ENCODE measurements around the gene THSD4. TPM values are rescaled to one million over a fixed set of nuclear protein-coding genes. Genes with fewer than 3 reads are reported as not detected.
A peak's percentile ranks its signal among the peaks of the same experiment; 100 is the strongest.

THSD4 gene
- total RNA-seq, 1 donor from 2014 or later, result 2.5 TPM

- no peaks in the 10 kb centered on the region for H3K36me3 ChIP-seq (ENCODE audit: insufficient read depth, low read length)
- peaks cover 11% of the 10 kb centered on the region for H3K4me1 ChIP-seq (ENCODE audit: insufficient read depth, low read length)
- no peak for FAIRE-seq
- H3K9me3 ChIP-seq (ENCODE audit: insufficient read depth, low read depth, low read length), result no peaks in the 10 kb centered on the region
- H3K27ac Mint-ChIP-seq (ENCODE audit: unreplicated experiment), result no peak overlapping the region
- H3K27me3 ChIP-seq (ENCODE audit: insufficient read depth, low read length), result no peaks in the 10 kb centered on the region
- H3K4me3 ChIP-seq (ENCODE audit: insufficient read depth, low read depth, low read length), result no peak overlapping the region
- TF ChIP-seq CTCF (IDR thresholded peaks at IDR 0.05; ENCODE audit: insufficient read depth, low read depth, low read length) (no peak), EZH2 (IDR thresholded peaks at IDR 0.05; ENCODE audit: insufficient read depth, low read length) (no peak)
- H2AFZ ChIP-seq (ENCODE audit: low read depth, low read length), result no peak overlapping the region
- peaks cover 28% of the 10 kb centered on the region for H3K27me3 Mint-ChIP-seq (ENCODE audit: low read depth, unreplicated experiment)
- no peaks in the 10 kb centered on the region for H4K20me1 ChIP-seq (ENCODE audit: insufficient read depth, low read length)
- peaks cover 64% of the 10 kb centered on the region for H3K79me2 ChIP-seq (ENCODE audit: insufficient read depth, low read length)
- H3K4me2 ChIP-seq (ENCODE audit: low read length), result no peak overlapping the region
- no peak for DNase-seq (ENCODE audit: low read depth)
- peaks cover 4% of the 10 kb centered on the region for H3K9me3 Mint-ChIP-seq (ENCODE audit: unreplicated experiment)
- no peak overlapping the region for H3K9ac ChIP-seq (ENCODE audit: low read length)
- H3K36me3 Mint-ChIP-seq (ENCODE audit: low read depth, unreplicated experiment), result no peaks in the 10 kb centered on the region
- no peak overlapping the region for H3K4me3 Mint-ChIP-seq (ENCODE audit: unreplicated experiment)
- peaks cover 3% of the 10 kb centered on the region for H3K4me1 Mint-ChIP-seq (ENCODE audit: low read depth, unreplicated experiment)
- no peak overlapping the region for H3K27ac ChIP-seq (ENCODE audit: low read depth, low read length)
These were observed 5.2 kb downstream of the THSD4 start for GRCh38 chr15:71120428-71120944.

- H3K4me3 Mint-ChIP-seq (ENCODE audit: unreplicated experiment), result no peak overlapping the region
- Histone ChIP-seq H3K27ac (ENCODE audit: low read depth, low read length) (no peak overlapping the region), H4K20me1 (ENCODE audit: insufficient read depth, low read length) (no peaks in the 10 kb centered on the region), H3K4me3 (ENCODE audit: insufficient read depth, low read depth, low read length) (no peak overlapping the region), H3K36me3 (ENCODE audit: insufficient read depth, low read length) (no peaks in the 10 kb centered on the region), H3K79me2 (ENCODE audit: insufficient read depth, low read length) (peaks cover 66% of the 10 kb centered on the region), H3K9me3 (ENCODE audit: insufficient read depth, low read depth, low read length) (no peaks in the 10 kb centered on the region), H2AFZ (ENCODE audit: low read depth, low read length) (no peak overlapping the region), H3K9ac (ENCODE audit: low read length) (no peak overlapping the region), H3K4me2 (ENCODE audit: low read length) (no peak overlapping the region), H3K4me1 (ENCODE audit: insufficient read depth, low read length) (peaks cover 5% of the 10 kb centered on the region), H3K27me3 (ENCODE audit: insufficient read depth, low read length) (no peaks in the 10 kb centered on the region)
- H3K36me3 Mint-ChIP-seq (ENCODE audit: low read depth, unreplicated experiment), result peaks cover 1% of the 10 kb centered on the region
- H3K9me3 Mint-ChIP-seq (ENCODE audit: unreplicated experiment), result peaks cover 4% of the 10 kb centered on the region
- no peak overlapping the region for H3K27ac Mint-ChIP-seq (ENCODE audit: unreplicated experiment)
- TF ChIP-seq EZH2 (IDR thresholded peaks at IDR 0.05; ENCODE audit: insufficient read depth, low read length) (no peak), CTCF (IDR thresholded peaks at IDR 0.05; ENCODE audit: insufficient read depth, low read depth, low read length) (no peak)
- FAIRE-seq (no peak), DNase-seq (ENCODE audit: low read depth) (no peak)
- peaks cover under 1% of the 10 kb centered on the region for H3K4me1 Mint-ChIP-seq (ENCODE audit: low read depth, unreplicated experiment)
- peaks cover 30% of the 10 kb centered on the region for H3K27me3 Mint-ChIP-seq (ENCODE audit: low read depth, unreplicated experiment)
These were observed 6.2 kb downstream of the THSD4 start for GRCh38 chr15:71121442-71121841.

GRCh38 chr15:71124937-71125790 lies 9.9 kb downstream of the THSD4 start:
- H3K27ac Mint-ChIP-seq (ENCODE audit: unreplicated experiment), result no peak overlapping the region
- FAIRE-seq (no peak), DNase-seq (ENCODE audit: low read depth) (no peak)
- H3K4me1 Mint-ChIP-seq (ENCODE audit: low read depth, unreplicated experiment), result no peaks in the 10 kb centered on the region
- Histone ChIP-seq H3K9ac (ENCODE audit: low read length) (no peak overlapping the region), H3K36me3 (ENCODE audit: insufficient read depth, low read length) (no peaks in the 10 kb centered on the region), H3K9me3 (ENCODE audit: insufficient read depth, low read depth, low read length) (no peaks in the 10 kb centered on the region), H4K20me1 (ENCODE audit: insufficient read depth, low read length) (no peaks in the 10 kb centered on the region), H2AFZ (ENCODE audit: low read depth, low read length) (peak overlapping the region; percentile 49), H3K79me2 (ENCODE audit: insufficient read depth, low read length) (peaks cover 56% of the 10 kb centered on the region), H3K27me3 (ENCODE audit: insufficient read depth, low read length) (no peaks in the 10 kb centered on the region), H3K4me1 (ENCODE audit: insufficient read depth, low read length) (peaks cover 6% of the 10 kb centered on the region), H3K27ac (ENCODE audit: low read depth, low read length) (no peak overlapping the region), H3K4me3 (ENCODE audit: insufficient read depth, low read depth, low read length) (no peak overlapping the region), H3K4me2 (ENCODE audit: low read length) (peak overlapping the region; percentile 5)
- no peak overlapping the region for H3K4me3 Mint-ChIP-seq (ENCODE audit: unreplicated experiment)
- H3K9me3 Mint-ChIP-seq (ENCODE audit: unreplicated experiment), result peaks cover 4% of the 10 kb centered on the region
- TF ChIP-seq CTCF (IDR thresholded peaks at IDR 0.05; ENCODE audit: insufficient read depth, low read depth, low read length) (no peak), EZH2 (IDR thresholded peaks at IDR 0.05; ENCODE audit: insufficient read depth, low read length) (no peak)
- peaks cover 1% of the 10 kb centered on the region for H3K36me3 Mint-ChIP-seq (ENCODE audit: low read depth, unreplicated experiment)
- peaks cover 12% of the 10 kb centered on the region for H3K27me3 Mint-ChIP-seq (ENCODE audit: low read depth, unreplicated experiment)
